Stimulated activated naive CD8-positive, alpha-beta T cell treated with anti-CD3 and anti-CD28 coated beads, Interleukin-15, amount 100 ng/mL, for 72 hours (primary cell): ENCODE results near the gene MYRFL.
A peak's percentile ranks its signal among the peaks of the same experiment; 100 is the strongest.

Experiments
- ATAC-seq: fragments of 150-1000 bp; cut with Tn5 transposase; 2 replicates; pipeline ENCODE4 v1.10.0; 2021; ENCODE audit warnings: mild to moderate bottlenecking, moderate library complexity
- DNase-seq, 2 donors: peaks; one replicate each; pipeline ENCODE4 v3.0.0; 2021 to 2022
- H3K27ac Mint-ChIP-seq, 2 donors: one replicate each; pipeline ENCODE4 v1.8.0; 2022; ENCODE audit warnings: mild to moderate bottlenecking in 2 of 2, mixed read lengths in 2 of 2, moderate library complexity in 2 of 2
- H3K27me3 Mint-ChIP-seq: one replicate; pipeline ENCODE4 v1.8.0; 2022; ENCODE audit warnings: mixed read lengths
- H3K4me1 Mint-ChIP-seq: one replicate; pipeline ENCODE4 v1.8.0; 2022; ENCODE audit warnings: mild to moderate bottlenecking, mixed read lengths
- H3K4me3 Mint-ChIP-seq, 2 donors: one replicate each; pipeline ENCODE4 v1.8.0; 2022; ENCODE audit warnings: mild to moderate bottlenecking in 2 of 2, mixed read lengths in 2 of 2, moderate library complexity in 1 of 2
- H3K9me3 Mint-ChIP-seq, 2 donors: one replicate each; pipeline ENCODE4 v1.8.0; 2022; ENCODE audit warnings: mixed read lengths in 2 of 2

MYRFL gene

GRCh38 chr12:69901221-69901905, 76.3 kb downstream of the MYRFL start:
- Mint-ChIP-seq H3K4me3 (no peak overlapping the region), H3K27ac (no peak overlapping the region), H3K4me1 (peaks cover 5% of the 10 kb centered on the region), H3K9me3 (no peaks in the 10 kb centered on the region), H3K27me3 (no peaks in the 10 kb centered on the region)
- ATAC-seq = no peak
- DNase-seq = no peak

- no peaks in the 10 kb centered on the region for H3K9me3 Mint-ChIP-seq
- no peak overlapping the region for H3K27ac Mint-ChIP-seq
- ATAC-seq (no peak), DNase-seq (no peak)
- no peak overlapping the region for H3K4me3 Mint-ChIP-seq
- H3K4me1 Mint-ChIP-seq = peaks cover 7% of the 10 kb centered on the region
- no peaks in the 10 kb centered on the region for H3K27me3 Mint-ChIP-seq
Observed at GRCh38 chr12:69903548-69903947, 78.5 kb downstream of the MYRFL start.

- H3K27me3 Mint-ChIP-seq = no peaks in the 10 kb centered on the region
- H3K9me3 Mint-ChIP-seq = no peaks in the 10 kb centered on the region
- H3K4me3 Mint-ChIP-seq = no peak overlapping the region
- ATAC-seq (no peak), DNase-seq (no peak)
- H3K27ac Mint-ChIP-seq = no peak overlapping the region
- peaks cover 7% of the 10 kb centered on the region for H3K4me1 Mint-ChIP-seq
Observed at GRCh38 chr12:69904777-69905176, 79.8 kb downstream of the MYRFL start.

GRCh38 chr12:69905801-69906200, 80.8 kb downstream of the MYRFL start:
- H3K9me3 Mint-ChIP-seq = no peaks in the 10 kb centered on the region
- H3K4me3 Mint-ChIP-seq = no peak overlapping the region
- no peaks in the 10 kb centered on the region for H3K27me3 Mint-ChIP-seq
- no peak overlapping the region for H3K27ac Mint-ChIP-seq
- ATAC-seq (no peak), DNase-seq (no peak)
- H3K4me1 Mint-ChIP-seq = peaks cover 7% of the 10 kb centered on the region

- peak; percentile 37 for ATAC-seq
- no peak for DNase-seq
- Mint-ChIP-seq H3K27me3 (no peaks in the 10 kb centered on the region), H3K4me1 (peaks cover 7% of the 10 kb centered on the region), H3K4me3 (no peak overlapping the region), H3K27ac (peak overlapping the region in 1 of 2 donors; percentile 43), H3K9me3 (no peaks in the 10 kb centered on the region)
Observed at GRCh38 chr12:69906411-69907216, 81.6 kb downstream of the MYRFL start.

- Mint-ChIP-seq H3K4me1 (peaks cover 8% of the 10 kb centered on the region), H3K27ac (no peak overlapping the region), H3K27me3 (no peaks in the 10 kb centered on the region), H3K4me3 (no peak overlapping the region), H3K9me3 (no peaks in the 10 kb centered on the region)
- DNase-seq = no peak
- no peak for ATAC-seq
Observed at GRCh38 chr12:69908203-69908602, 83.2 kb downstream of the MYRFL start.

- Mint-ChIP-seq H3K9me3 (no peaks in the 10 kb centered on the region), H3K27ac (no peak overlapping the region), H3K4me3 (no peak overlapping the region), H3K27me3 (no peaks in the 10 kb centered on the region), H3K4me1 (peaks cover 15% of the 10 kb centered on the region)
- no peak for ATAC-seq
- no peak for DNase-seq
Observed at GRCh38 chr12:69910694-69911093, 85.7 kb downstream of the MYRFL start.

- no peak overlapping the region for H3K4me3 Mint-ChIP-seq
- H3K9me3 Mint-ChIP-seq = no peaks in the 10 kb centered on the region
- peaks cover 7% of the 10 kb centered on the region for H3K4me1 Mint-ChIP-seq
- no peak overlapping the region for H3K27ac Mint-ChIP-seq
- DNase-seq = no peak
- no peak for ATAC-seq
- no peaks in the 10 kb centered on the region for H3K27me3 Mint-ChIP-seq
Observed at GRCh38 chr12:69913526-69913925, 88.5 kb downstream of the MYRFL start.

- peak; percentile 56 for ATAC-seq
- peaks cover 7% of the 10 kb centered on the region for H3K4me1 Mint-ChIP-seq
- H3K9me3 Mint-ChIP-seq = no peaks in the 10 kb centered on the region
- DNase-seq = no peak
- H3K4me3 Mint-ChIP-seq = no peak overlapping the region
- H3K27ac Mint-ChIP-seq = peak overlapping the region in 1 of 2 donors; percentile 73
- H3K27me3 Mint-ChIP-seq = no peaks in the 10 kb centered on the region
Observed at GRCh38 chr12:69915964-69916363, 90.9 kb downstream of the MYRFL start.

GRCh38 chr12:69916544-69917235, 91.7 kb downstream of the MYRFL start:
- H3K4me3 Mint-ChIP-seq = no peak overlapping the region
- H3K27ac Mint-ChIP-seq = peak overlapping the region; percentile 17 to 20
- no peaks in the 10 kb centered on the region for H3K27me3 Mint-ChIP-seq
- DNase-seq (no peak), ATAC-seq (no peak)
- no peaks in the 10 kb centered on the region for H3K9me3 Mint-ChIP-seq
- H3K4me1 Mint-ChIP-seq = peaks cover 7% of the 10 kb centered on the region

GRCh38 chr12:69918287-69918686, 93.3 kb downstream of the MYRFL start:
- Mint-ChIP-seq H3K4me3 (no peak overlapping the region), H3K4me1 (peaks cover 6% of the 10 kb centered on the region), H3K9me3 (no peaks in the 10 kb centered on the region), H3K27me3 (no peaks in the 10 kb centered on the region), H3K27ac (no peak overlapping the region)
- no peak for DNase-seq
- ATAC-seq = no peak

GRCh38 chr12:69919495-69919894, 94.5 kb downstream of the MYRFL start:
- Mint-ChIP-seq H3K4me3 (no peak overlapping the region), H3K9me3 (no peaks in the 10 kb centered on the region), H3K4me1 (no peaks in the 10 kb centered on the region), H3K27me3 (peaks cover under 1% of the 10 kb centered on the region), H3K27ac (no peak overlapping the region)
- no peak for DNase-seq
- no peak for ATAC-seq

GRCh38 chr12:69921831-69922230, 96.8 kb downstream of the MYRFL start:
- H3K27me3 Mint-ChIP-seq = peaks cover 20% of the 10 kb centered on the region
- no peaks in the 10 kb centered on the region for H3K9me3 Mint-ChIP-seq
- H3K27ac Mint-ChIP-seq = no peak overlapping the region
- DNase-seq = no peak
- H3K4me3 Mint-ChIP-seq = no peak overlapping the region
- no peak for ATAC-seq
- no peaks in the 10 kb centered on the region for H3K4me1 Mint-ChIP-seq

- Mint-ChIP-seq H3K27me3 (peaks cover 20% of the 10 kb centered on the region), H3K4me3 (no peak overlapping the region), H3K4me1 (no peaks in the 10 kb centered on the region), H3K27ac (no peak overlapping the region), H3K9me3 (no peaks in the 10 kb centered on the region)
- ATAC-seq = no peak
- no peak for DNase-seq
Observed at GRCh38 chr12:69922999-69923398, 98.0 kb downstream of the MYRFL start.

GRCh38 chr12:69925291-69925690, 100.3 kb downstream of the MYRFL start:
- no peak overlapping the region for H3K4me3 Mint-ChIP-seq
- H3K27ac Mint-ChIP-seq = no peak overlapping the region
- peaks cover 20% of the 10 kb centered on the region for H3K27me3 Mint-ChIP-seq
- DNase-seq (no peak), ATAC-seq (no peak)
- no peaks in the 10 kb centered on the region for H3K9me3 Mint-ChIP-seq
- no peaks in the 10 kb centered on the region for H3K4me1 Mint-ChIP-seq

- DNase-seq = no peak
- Mint-ChIP-seq H3K4me3 (no peak overlapping the region), H3K27ac (no peak overlapping the region), H3K9me3 (no peaks in the 10 kb centered on the region), H3K27me3 (peaks cover 20% of the 10 kb centered on the region), H3K4me1 (no peaks in the 10 kb centered on the region)
- no peak for ATAC-seq
Observed at GRCh38 chr12:69927164-69927563, 102.1 kb downstream of the MYRFL start.
